Sciatic nerve (tissue), 2 donors: ENCODE measurements around the gene TIAM1. TPM values are rescaled to one million over a fixed set of nuclear protein-coding genes. Genes with fewer than 3 reads are reported as not detected.

Experiments used
- ATAC-seq: fragments of 200-7000 bp; cut with Tn5 transposase; one replicate; pipeline ENCODE4 v1.9.1; 2020; ENCODE audit warnings: mild to moderate bottlenecking, moderate library complexity
- DNase-seq: peaks from one replicate; pipeline ENCODE4 v3.0.0-alpha.2; 2020; ENCODE audit warnings: low spot score
- intact Hi-C: fragments of 100-400 bp; cut with DNase I; formaldehyde crosslinking; loops from one replicate; pipeline ENCODE4 v1.14.2; 2022
- total RNA-seq: library from RNA; stranded (reverse); fragmentation: NEBNext Ultra II Directional; extraction: Animal tissue kit (Norgen Biotek cat#: 25700); gene quantifications from one replicate; pipeline ENCODE4 v1.2.1, GENCODE V29; 2021
- donor health status: DM: no; HTN: no; CAD: no.
- donor health status: DM: no; HTN: no; CAD: no.

TIAM1 gene
- total RNA-seq, 1 donor from 2014 or later = 40.2 TPM

DNA sequence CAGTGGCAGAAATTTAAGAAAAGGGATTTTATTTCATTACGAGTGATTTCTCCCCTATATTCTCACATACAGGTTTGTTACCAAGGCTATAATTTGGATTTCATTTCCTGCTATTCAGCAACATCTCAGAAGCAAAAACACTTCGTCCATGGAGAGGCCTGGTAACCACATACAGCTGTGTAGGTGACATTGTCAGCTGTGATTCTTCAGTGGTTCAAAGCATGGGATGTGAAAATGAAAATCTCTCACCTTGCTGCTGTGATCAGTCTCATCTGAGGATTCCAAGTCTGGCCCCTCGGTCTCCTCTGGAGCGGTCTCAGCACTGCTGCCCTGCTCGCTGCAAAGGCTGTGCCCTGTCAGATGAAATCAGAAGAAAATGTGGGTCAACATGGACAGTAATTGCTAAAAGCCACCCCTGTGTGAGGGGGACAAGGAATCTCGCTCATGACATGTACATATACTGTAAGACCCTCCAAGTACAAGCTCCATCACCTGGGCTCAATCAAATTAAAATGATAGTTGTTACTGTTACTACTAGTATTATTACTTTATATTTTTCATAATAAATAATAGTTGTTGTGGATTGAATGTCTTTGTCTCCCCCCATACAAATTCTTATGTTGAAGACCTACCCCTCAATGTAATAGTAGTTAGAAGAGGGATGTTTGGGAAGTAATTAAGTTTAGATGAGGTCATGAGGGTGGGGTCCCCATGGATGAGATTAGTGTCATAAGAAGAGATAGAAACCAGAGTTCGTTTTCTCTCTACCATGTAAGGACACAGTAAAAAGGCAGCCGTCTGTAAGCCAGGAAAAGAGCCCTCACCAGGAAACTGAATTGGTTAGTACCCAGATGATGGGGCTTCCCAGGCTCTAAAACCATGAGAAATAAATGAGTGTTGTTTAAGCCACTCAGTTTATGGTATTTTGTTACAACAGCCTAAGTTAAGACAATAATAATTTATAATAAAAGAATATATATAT lies 179.1 kb downstream of the TIAM1 start:
- ATAC-seq = no peak
- no peak for DNase-seq
- intact Hi-C loops = no loop called here

DNA sequence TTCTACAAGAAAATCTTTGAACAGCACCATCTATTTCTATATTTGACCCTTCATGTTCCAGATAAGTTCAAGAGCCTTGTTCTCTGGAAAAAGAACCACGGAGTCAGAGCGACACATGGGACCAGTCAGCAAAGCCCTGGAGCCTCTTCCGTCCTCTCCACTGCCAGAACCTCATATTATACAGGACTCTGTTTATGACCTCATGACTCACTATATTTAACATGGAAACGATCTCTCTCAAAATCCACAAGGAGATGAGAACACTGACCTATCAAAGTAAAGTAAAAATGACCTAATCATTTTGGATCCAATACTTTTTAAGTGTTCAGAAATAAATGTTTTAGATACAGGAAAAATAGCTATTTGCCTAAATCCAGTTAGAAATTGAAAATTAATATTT lies 181.2 kb downstream of the TIAM1 start:
- ATAC-seq (peak; percentile 33), DNase-seq (no peak)
- intact Hi-C loops = no loop called here

DNA sequence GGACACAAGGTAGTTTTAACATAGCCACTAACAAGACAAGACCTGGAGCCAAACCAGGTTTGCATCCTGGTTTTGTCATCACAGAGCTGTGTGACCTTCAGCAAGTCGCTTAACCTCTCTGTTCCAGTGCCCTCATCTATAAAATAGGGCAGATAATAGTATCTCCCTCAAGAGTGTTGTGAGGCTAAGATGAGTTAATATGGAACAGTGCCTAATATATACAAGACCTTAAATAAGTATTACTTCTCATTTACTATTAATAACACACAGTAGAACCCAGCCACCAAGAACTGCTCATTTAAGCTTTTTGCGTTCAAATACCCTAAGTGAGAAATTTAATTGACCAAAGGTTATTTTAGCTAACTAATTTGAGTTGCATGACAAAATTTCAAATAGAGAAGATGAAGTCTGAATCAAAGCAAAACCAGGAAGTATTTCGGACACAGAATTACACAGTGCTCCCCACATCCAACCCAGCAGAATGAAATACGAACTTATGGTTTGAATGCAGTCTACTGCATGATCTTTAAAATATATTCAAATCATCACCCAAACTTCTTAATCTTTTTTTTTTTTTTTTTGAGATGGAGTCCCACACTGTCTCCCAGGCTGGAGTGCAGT lies 181.9 kb downstream of the TIAM1 start:
- no peak for ATAC-seq
- intact Hi-C loops = no loop called here
- no peak for DNase-seq

DNA sequence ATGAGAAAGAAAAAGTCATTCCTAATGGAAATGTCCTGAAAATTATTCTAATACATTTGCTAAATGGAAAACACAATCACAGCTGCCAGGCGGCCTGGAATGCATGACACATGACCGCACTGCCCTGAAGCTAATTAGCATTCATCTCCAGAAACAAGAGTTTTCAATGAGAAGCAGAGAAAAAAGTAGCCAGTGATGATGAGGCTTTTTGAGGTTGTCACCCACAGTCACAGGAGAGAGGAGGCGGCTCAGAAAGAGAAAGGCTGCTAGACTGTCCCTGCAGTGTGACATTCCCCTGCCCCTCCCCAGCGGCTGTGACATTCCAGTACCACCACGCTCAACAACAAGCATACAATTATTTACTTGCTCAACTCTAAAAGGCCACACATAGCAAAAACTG lies 182.9 kb downstream of the TIAM1 start:
- peak; percentile 79 for ATAC-seq
- no peak for DNase-seq
- intact Hi-C loops = no loop called here

DNA sequence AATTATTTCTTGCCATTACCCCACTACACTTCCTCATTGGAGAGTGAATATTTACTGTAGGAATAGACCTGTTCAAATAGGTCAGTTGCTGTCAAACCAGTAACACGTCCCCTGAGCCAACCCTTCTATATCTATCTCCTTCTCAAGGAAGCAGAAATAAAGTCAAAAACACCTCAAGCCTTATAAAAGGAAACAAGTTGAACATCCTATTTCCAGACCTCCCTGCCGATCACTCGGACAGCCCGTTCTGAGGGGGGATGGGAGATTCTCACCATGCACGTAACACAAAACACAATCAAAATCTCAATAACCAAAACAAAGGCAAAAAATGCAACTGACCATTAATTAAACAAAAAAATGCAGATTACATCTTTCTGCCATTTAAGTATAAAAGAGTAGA lies 184.3 kb downstream of the TIAM1 start:
- DNase-seq (no peak), ATAC-seq (no peak)

DNA sequence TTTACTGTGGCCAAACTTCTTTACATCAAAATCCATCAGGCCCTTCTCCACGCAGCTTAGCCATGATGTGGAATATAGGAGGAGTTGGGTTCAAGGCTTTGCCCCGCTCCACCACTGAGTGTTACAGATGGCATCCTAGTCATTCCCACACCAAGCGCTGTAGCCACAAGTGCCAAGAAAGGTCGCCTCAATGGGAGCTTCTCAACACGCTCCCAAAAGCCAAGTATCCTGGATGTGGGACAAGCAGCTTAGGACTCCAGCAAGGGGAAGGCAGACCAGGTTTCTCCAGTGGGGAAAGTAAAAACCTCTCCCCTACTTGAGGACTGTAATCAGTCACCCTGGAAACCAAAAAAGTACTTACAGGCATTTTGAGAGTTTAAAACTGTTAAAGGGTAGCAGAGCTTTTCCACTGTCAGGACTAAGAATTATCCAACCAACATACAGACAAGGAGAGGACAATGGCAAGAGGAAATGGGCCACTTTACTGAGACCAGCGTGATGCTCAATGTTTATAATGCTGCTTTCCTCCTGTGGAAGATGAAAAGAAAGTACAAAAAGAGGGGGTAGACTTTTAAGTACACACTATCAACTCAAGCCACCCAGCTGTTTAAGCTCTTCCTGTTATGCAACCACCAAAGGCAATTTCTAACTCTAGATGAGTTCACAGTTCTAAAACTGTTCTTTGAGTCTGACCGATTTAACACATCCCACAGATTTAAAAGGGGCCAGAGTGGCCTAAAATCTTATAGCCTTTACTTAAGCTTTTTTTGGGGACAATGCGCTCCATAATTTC lies 185.1 kb downstream of the TIAM1 start:
- ATAC-seq (peak; percentile 67), DNase-seq (no peak)
- intact Hi-C loops = no loop called here

More for the DNA sequence above, 184.3 kb downstream of the TIAM1 start:
- intact Hi-C loops = no loop called here

DNA sequence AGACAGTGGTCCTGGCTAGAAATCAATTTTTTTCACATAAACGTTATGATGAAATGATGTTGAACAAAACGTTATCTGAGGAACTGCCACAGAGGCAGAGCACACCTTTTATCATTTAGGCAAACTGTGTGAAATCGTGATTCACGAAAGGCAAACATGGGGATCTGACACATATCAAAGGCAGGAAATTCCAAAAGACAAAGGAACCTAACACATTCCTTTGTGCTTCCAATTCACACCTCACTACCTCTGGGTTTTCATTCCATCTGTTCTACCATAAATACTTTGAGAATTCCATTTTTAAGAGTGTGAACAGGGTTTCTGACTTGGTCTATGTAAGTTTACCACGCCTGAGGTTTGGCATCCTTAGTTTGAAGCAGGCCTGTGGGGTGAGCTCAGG lies 186.3 kb downstream of the TIAM1 start:
- DNase-seq (no peak), ATAC-seq (no peak)
- intact Hi-C loops = no loop called here

DNA sequence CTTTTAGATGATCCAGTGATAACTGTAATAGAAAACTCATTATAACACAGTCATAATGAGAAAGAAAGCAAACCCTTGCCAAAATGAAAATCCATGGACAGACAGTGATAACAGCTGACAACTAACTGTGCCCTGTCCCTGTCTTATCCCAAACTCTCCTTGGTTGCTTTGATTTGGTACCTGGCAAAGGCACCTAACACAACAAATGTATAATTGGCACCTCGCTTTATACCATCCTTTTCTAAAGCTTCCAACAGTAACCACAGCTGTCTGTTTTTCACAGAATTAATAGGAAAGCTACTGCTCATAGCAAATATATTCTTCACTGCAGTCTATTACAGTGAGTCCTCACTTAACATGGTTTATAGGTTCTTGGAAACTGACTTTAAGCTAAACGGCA lies 187.4 kb downstream of the TIAM1 start:
- intact Hi-C loops = no loop called here
- ATAC-seq = no peak
- DNase-seq = no peak

DNA sequence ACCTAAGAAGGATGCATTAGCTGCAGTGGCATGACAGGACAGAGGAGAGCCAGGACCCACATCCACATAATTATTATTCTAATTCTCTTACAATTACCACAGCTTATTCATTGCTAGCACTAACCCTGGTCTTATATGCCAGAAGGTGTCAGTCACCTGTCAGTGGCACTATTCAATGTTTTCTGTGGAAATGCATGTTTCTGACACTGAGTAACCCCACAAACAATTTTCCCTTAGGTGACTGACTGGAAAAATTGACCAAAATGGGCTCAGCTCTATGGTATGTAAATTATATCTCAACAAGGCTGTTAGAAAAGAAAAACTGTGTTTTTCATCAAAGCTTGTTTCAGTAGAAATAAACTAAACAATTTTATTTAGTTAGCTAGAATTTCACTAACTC lies 187.9 kb downstream of the TIAM1 start:
- no peak for DNase-seq
- intact Hi-C loops = no loop called here
- no peak for ATAC-seq

DNA sequence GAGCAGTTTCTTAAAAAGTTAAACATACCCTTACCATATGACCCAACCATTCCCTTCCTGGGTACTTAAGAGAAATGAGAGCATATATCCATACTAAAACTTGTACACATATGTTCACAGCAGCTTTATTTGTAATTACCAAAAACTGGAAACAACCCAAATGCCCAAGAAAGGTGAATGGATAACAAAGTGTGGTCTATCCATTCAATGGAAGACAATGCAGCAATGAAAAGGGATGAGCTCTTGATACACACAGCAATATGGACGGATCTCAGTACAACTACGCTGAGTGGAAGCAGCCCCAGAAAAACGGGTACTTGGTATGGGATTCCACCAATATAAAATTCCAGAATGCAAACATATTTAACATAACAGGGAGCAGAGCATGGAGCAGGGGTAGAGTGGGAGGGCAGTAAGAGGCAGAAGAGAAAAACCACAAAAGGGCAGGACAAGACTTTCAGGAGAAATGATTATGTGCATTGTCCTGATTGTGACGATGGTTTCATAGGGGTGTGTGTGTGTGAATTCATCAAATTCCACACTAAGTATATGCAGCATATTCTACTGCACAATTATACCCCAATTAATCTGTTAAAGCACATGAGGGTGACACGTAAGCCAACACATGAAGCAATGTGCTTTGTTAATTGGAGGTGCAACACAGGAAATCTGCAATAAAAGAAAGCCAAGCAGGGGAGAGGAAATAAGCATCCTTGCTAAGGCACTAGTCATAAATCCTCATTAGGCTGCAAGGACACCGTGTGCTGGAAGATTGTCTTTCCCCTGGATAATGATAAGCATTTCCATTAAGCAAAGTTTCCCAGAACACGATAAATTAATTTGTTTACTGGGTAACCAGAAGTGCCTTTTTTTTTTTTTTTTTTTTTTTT lies 192.7 kb downstream of the TIAM1 start:
- intact Hi-C loops = no loop called here
- DNase-seq (no peak), ATAC-seq (no peak)

DNA sequence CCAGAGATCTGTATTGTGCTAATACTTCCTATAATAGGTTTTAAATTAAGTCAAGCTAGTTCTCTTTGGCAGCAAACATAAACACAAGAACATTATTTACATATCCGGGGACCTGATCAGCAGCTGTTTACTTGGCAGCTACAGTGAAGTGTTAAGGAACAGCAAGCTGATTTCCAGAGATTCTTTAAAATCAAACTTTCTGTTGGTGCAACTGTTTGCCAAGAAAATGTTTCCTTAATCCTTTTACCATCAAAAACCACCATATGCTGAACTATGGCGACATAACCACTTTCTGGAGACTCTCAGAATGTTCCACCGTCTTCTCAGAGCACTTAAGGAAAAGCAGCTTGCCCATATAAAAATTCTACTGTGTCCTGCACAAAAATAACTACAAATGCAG lies 198.8 kb downstream of the TIAM1 start:
- no peak for ATAC-seq
- DNase-seq = no peak
- intact Hi-C loops = no loop called here

DNA sequence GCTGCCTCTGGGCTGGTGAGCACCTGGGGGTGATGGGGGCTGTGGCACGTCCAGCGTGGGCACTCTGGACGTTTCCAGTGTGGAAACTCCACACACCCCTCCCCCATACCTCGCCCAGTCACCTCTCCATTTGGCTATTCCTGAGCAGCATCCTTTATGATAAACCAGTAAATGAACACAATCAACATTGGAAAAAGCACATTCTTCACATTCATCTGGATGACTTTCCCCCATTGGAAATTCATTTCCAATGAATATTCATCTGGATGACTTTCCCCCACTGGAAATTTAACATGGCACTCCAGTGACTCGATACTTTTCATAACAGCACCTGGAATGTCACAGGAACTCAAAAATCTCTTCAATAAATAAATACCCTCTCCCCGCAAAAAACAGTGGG lies 201.0 kb downstream of the TIAM1 start:
- DNase-seq = no peak
- no peak for ATAC-seq
- intact Hi-C loops = no loop called here

DNA sequence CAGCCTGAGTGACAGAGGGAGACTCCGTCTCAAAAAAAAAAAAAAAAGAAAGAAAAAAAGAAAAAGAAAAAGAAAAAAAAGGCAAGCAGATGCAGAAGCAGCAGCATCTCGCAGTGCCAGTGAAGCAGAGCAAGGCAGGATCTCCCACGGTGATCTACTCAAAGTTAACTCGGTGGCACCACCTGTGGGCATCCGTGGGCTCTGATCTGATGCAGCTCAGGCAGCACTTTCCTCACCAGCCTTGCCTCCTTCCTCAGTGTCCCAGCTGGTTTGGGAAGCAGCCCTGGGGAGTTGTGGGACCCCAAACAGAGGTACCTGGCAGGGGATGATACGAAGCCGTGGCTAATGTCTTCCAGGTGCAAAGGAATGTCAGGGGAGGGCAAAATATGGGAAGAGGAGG lies 201.5 kb downstream of the TIAM1 start:
- ATAC-seq (peak; percentile 23), DNase-seq (no peak)
- intact Hi-C loops = no loop called here

DNA sequence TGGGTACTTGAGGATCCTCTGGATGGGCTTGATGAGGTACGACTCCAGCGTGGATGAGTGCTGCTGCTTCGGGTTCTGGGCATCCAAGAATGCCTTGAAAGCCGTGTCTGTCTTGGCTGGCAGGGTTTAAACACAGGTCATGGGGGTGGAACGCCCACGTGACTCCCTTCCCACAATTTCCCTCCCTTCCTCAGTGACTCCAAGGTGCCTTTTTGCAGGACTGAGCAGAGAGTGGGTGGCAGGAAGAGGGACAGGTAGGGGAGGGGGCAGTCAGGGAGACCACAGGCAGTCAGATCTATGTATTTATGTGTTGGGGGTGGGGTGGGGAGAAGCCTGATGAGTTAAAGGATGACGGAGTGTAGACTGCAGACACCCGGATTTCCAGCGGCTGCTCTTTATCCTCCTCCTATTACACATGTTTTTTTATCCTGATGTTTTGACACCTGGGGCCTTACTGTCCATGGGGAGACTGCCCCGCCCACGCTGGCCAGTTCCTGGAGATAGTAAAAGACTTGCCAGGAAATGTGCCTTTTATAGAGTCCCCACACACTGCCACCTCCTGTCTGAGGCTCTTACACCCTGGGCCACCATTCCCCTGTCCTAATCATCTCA lies 202.6 kb downstream of the TIAM1 start:
- DNase-seq = no peak
- intact Hi-C loops = no loop called here
- peak; percentile 76 for ATAC-seq

DNA sequence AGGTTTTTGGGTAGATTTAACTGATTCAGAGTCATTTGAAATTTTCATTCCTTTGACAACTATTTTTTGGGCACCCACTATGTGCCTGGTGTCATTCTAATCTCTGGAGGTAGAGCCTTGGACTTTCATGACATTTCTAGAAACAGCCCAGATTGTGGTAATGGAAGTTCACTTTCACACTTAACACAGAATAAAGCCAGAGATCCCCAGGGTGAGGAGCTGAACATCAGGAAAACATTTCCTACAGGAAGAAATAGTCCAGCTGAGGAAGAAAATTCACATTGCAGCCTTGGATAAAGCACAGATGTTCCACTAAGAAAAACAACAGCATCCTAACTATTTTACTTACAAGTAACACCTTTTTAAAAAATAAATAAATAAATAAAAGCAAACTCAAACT lies 203.4 kb downstream of the TIAM1 start:
- ATAC-seq = peak; percentile 50

DNA sequence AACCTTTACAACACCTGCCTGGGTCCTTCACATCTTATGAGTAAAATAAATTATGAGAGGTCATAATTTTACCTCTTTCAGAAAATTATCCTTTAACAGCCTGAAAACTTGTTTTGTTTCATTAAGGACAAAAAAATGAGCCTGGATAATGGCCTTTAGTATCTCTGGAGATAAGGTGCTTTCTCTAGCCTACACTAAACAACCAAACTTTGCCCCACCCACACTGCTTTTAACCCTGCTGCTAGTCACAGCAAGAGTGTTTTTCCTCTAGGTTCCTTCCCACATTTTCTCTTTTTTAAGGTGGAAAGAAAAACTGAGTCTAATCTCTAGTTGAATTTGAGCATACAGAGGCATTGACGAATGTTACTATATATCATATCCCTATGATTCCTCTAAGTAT lies 204.0 kb downstream of the TIAM1 start:
- DNase-seq (no peak), ATAC-seq (no peak)
- intact Hi-C loops = no loop called here

More for the DNA sequence above, 203.4 kb downstream of the TIAM1 start:
- intact Hi-C loops = no loop called here
- DNase-seq = no peak

DNA sequence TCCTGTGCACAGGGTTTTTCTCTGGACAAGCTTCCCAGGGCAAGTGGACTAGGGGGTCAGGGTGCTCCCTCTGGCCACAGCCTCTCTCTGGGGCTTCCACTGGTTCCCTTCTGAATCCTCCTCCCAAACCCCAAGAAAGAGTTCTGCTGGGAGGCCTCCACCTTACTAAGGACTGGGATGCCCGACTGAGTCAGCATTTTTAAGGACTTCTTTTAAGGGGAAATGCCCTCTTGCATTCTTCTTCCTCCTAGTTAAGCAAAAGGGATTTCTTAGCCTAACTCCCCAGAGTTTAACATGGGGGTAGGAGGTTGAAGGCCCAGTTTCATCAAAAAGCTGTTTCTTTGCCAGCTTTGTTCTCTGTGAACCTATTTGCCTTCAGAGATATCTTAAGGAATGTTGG lies 206.1 kb downstream of the TIAM1 start:
- intact Hi-C loops = no loop called here
- DNase-seq (no peak), ATAC-seq (no peak)

DNA sequence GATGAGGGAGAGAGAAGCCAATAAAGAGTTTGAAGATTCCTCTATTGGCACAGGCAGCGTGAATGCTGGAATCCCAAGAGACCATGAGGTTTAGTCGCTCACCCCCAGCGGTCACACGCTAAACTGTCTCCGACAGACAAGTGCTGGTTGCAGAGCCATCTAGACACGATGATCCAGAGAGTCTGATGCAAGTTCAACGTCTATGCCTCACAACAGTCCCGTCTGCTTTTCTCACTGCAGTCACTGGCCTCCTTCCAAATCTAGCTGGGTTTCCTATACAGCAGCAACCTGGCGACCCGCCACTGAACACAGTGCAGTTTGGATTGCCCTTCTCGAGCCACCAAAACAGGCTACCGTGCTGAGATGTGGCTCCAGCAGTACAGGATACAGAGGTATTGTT lies 207.2 kb downstream of the TIAM1 start:
- ATAC-seq = peak; percentile 16
- intact Hi-C loops = no loop called here
- no peak for DNase-seq
